ENCODE results near the gene PPP1R2.
A peak's percentile ranks its signal among the peaks of the same experiment; 100 is the strongest.

Gene PPP1R2

GRCh38 chr3:195582947-195583346, 39.8 kb upstream of the PPP1R2 start:
- Histone ChIP-seq H3K27ac (ENCODE audit: low read depth, low read length) (no peak overlapping the region), H3K9me3 (ENCODE audit: control insufficient read depth in 5 of 5, low read length in 5 of 5) (no peaks in the 10 kb centered on the region), H3K9ac (ENCODE audit: low read length in 5 of 5) (no peak overlapping the region), H3K27me3 (ENCODE audit: control insufficient read depth in 5 of 5, insufficient read depth in 4 of 5, low read length in 5 of 5) (peaks cover 0 to 12% (median 5%) of the 10 kb centered on the region in 5 donors), H3K4me3 (ENCODE audit: low read depth in 1 of 5, low read length in 5 of 5) (peak overlapping the region; percentile 52 to 68 (median 58)), H3K4me1 (ENCODE audit: control insufficient read depth in 5 of 5, insufficient read depth in 5 of 5, low read length in 5 of 5) (peaks cover 0 to 45% (median 3%) of the 10 kb centered on the region in 5 donors), H3K36me3 (ENCODE audit: control insufficient read depth in 5 of 5, insufficient read depth in 5 of 5, low read length in 5 of 5) (peaks cover 0 to 13% (median 5%) of the 10 kb centered on the region in 5 donors)

GRCh38 chr3:195580744-195581443, 37.8 kb upstream of the PPP1R2 start:
- Histone ChIP-seq H3K9me3 (ENCODE audit: control insufficient read depth in 5 of 5, low read length in 5 of 5) (no peaks in the 10 kb centered on the region), H3K9ac (ENCODE audit: low read length in 5 of 5) (peak overlapping the region in 1 of 5 donors; percentile 54), H3K4me1 (ENCODE audit: control insufficient read depth in 5 of 5, insufficient read depth in 5 of 5, low read length in 5 of 5) (peaks cover 0 to 33% (median 3%) of the 10 kb centered on the region in 5 donors), H3K27ac (ENCODE audit: low read depth, low read length) (no peak overlapping the region), H3K4me3 (ENCODE audit: low read depth in 1 of 5, low read length in 5 of 5) (peak overlapping the region; percentile 16 to 58 (median 45)), H3K27me3 (ENCODE audit: control insufficient read depth in 5 of 5, insufficient read depth in 4 of 5, low read length in 5 of 5) (peaks cover 0 to 12% (median 5%) of the 10 kb centered on the region in 5 donors), H3K36me3 (ENCODE audit: control insufficient read depth in 5 of 5, insufficient read depth in 5 of 5, low read length in 5 of 5) (peaks cover 0 to 13% (median 5%) of the 10 kb centered on the region in 5 donors)

GRCh38 chr3:195579281-195579680, 36.2 kb upstream of the PPP1R2 start:
- H3K4me1 ChIP-seq (ENCODE audit: control insufficient read depth in 5 of 5, insufficient read depth in 5 of 5, low read length in 5 of 5) = peaks cover 0 to 22% (median 3%) of the 10 kb centered on the region in 5 donors
- H3K36me3 ChIP-seq (ENCODE audit: control insufficient read depth in 5 of 5, insufficient read depth in 5 of 5, low read length in 5 of 5) = peaks cover 0 to 14% (median 8%) of the 10 kb centered on the region in 5 donors
- no peak overlapping the region for H3K27ac ChIP-seq (ENCODE audit: low read depth, low read length)
- peaks cover 0 to 8% (median 4%) of the 10 kb centered on the region in 5 donors for H3K9me3 ChIP-seq (ENCODE audit: control insufficient read depth in 5 of 5, low read length in 5 of 5)
- H3K27me3 ChIP-seq (ENCODE audit: control insufficient read depth in 5 of 5, insufficient read depth in 4 of 5, low read length in 5 of 5) = peaks cover 0 to 12% (median 5%) of the 10 kb centered on the region in 5 donors
- no peak overlapping the region for H3K4me3 ChIP-seq (ENCODE audit: low read depth in 1 of 5, low read length in 5 of 5)
- no peak overlapping the region for H3K9ac ChIP-seq (ENCODE audit: low read length in 5 of 5)

GRCh38 chr3:195578565-195578964, 35.4 kb upstream of the PPP1R2 start:
- Histone ChIP-seq H3K27ac (ENCODE audit: low read depth, low read length) (no peak overlapping the region), H3K9ac (ENCODE audit: low read length in 5 of 5) (no peak overlapping the region), H3K9me3 (ENCODE audit: control insufficient read depth in 5 of 5, low read length in 5 of 5) (peaks cover 0 to 8% (median 4%) of the 10 kb centered on the region in 5 donors), H3K27me3 (ENCODE audit: control insufficient read depth in 5 of 5, insufficient read depth in 4 of 5, low read length in 5 of 5) (peaks cover 0 to 9% (median 5%) of the 10 kb centered on the region in 5 donors), H3K4me1 (ENCODE audit: control insufficient read depth in 5 of 5, insufficient read depth in 5 of 5, low read length in 5 of 5) (peaks cover 0 to 22% (median 3%) of the 10 kb centered on the region in 5 donors), H3K4me3 (ENCODE audit: low read depth in 1 of 5, low read length in 5 of 5) (no peak overlapping the region), H3K36me3 (ENCODE audit: control insufficient read depth in 5 of 5, insufficient read depth in 5 of 5, low read length in 5 of 5) (peaks cover 0 to 18% (median 15%) of the 10 kb centered on the region in 5 donors)

GRCh38 chr3:195577645-195578177, 34.6 kb upstream of the PPP1R2 start:
- H3K27ac ChIP-seq (ENCODE audit: low read depth, low read length) = no peak overlapping the region
- H3K27me3 ChIP-seq (ENCODE audit: control insufficient read depth in 5 of 5, insufficient read depth in 4 of 5, low read length in 5 of 5) = peaks cover 0 to 9% (median 3%) of the 10 kb centered on the region in 5 donors
- peaks cover 0 to 15% (median 3%) of the 10 kb centered on the region in 5 donors for H3K4me1 ChIP-seq (ENCODE audit: control insufficient read depth in 5 of 5, insufficient read depth in 5 of 5, low read length in 5 of 5)
- no peak overlapping the region for H3K9ac ChIP-seq (ENCODE audit: low read length in 5 of 5)
- H3K9me3 ChIP-seq (ENCODE audit: control insufficient read depth in 5 of 5, low read length in 5 of 5) = peaks cover 0 to 8% (median 4%) of the 10 kb centered on the region in 5 donors
- H3K4me3 ChIP-seq (ENCODE audit: low read depth in 1 of 5, low read length in 5 of 5) = no peak overlapping the region
- peaks cover 0 to 25% (median 23%) of the 10 kb centered on the region in 5 donors for H3K36me3 ChIP-seq (ENCODE audit: control insufficient read depth in 5 of 5, insufficient read depth in 5 of 5, low read length in 5 of 5)

- H3K27ac ChIP-seq (ENCODE audit: low read depth, low read length) = no peak overlapping the region
- H3K9me3 ChIP-seq (ENCODE audit: control insufficient read depth in 5 of 5, low read length in 5 of 5) = peaks cover 0 to 8% (median 4%) of the 10 kb centered on the region in 5 donors
- H3K27me3 ChIP-seq (ENCODE audit: control insufficient read depth in 5 of 5, insufficient read depth in 4 of 5, low read length in 5 of 5) = peaks cover 0 to 4% (median 0%) of the 10 kb centered on the region in 5 donors
- H3K9ac ChIP-seq (ENCODE audit: low read length in 5 of 5) = no peak overlapping the region
- H3K4me1 ChIP-seq (ENCODE audit: control insufficient read depth in 5 of 5, insufficient read depth in 5 of 5, low read length in 5 of 5) = peaks cover 0 to 9% (median 0%) of the 10 kb centered on the region in 5 donors
- H3K36me3 ChIP-seq (ENCODE audit: control insufficient read depth in 5 of 5, insufficient read depth in 5 of 5, low read length in 5 of 5) = peaks cover 0 to 45% (median 40%) of the 10 kb centered on the region in 5 donors
- no peak overlapping the region for H3K4me3 ChIP-seq (ENCODE audit: low read depth in 1 of 5, low read length in 5 of 5)
These were observed 31.6 kb upstream of the PPP1R2 start for GRCh38 chr3:195574497-195575304.

- H3K4me1 ChIP-seq (ENCODE audit: control insufficient read depth in 5 of 5, insufficient read depth in 5 of 5, low read length in 5 of 5) = peaks cover 0 to 8% (median 0%) of the 10 kb centered on the region in 5 donors
- H3K9ac ChIP-seq (ENCODE audit: low read length in 5 of 5) = no peak overlapping the region
- H3K4me3 ChIP-seq (ENCODE audit: low read depth in 1 of 5, low read length in 5 of 5) = no peak overlapping the region
- no peak overlapping the region for H3K27ac ChIP-seq (ENCODE audit: low read depth, low read length)
- peaks cover 0 to 40% (median 34%) of the 10 kb centered on the region in 5 donors for H3K36me3 ChIP-seq (ENCODE audit: control insufficient read depth in 5 of 5, insufficient read depth in 5 of 5, low read length in 5 of 5)
- H3K27me3 ChIP-seq (ENCODE audit: control insufficient read depth in 5 of 5, insufficient read depth in 4 of 5, low read length in 5 of 5) = peaks cover 0 to under 1% (median 0%) of the 10 kb centered on the region in 5 donors
- H3K9me3 ChIP-seq (ENCODE audit: control insufficient read depth in 5 of 5, low read length in 5 of 5) = peaks cover 0 to 8% (median 4%) of the 10 kb centered on the region in 5 donors
These were observed 30.7 kb upstream of the PPP1R2 start for GRCh38 chr3:195573611-195574496.

GRCh38 chr3:195571361-195571760, 28.2 kb upstream of the PPP1R2 start:
- Histone ChIP-seq H3K27me3 (ENCODE audit: control insufficient read depth in 5 of 5, insufficient read depth in 4 of 5, low read length in 5 of 5) (peaks cover 0 to 4% (median 0%) of the 10 kb centered on the region in 5 donors), H3K27ac (ENCODE audit: low read depth, low read length) (no peak overlapping the region), H3K4me1 (ENCODE audit: control insufficient read depth in 5 of 5, insufficient read depth in 5 of 5, low read length in 5 of 5) (peaks cover 0 to 8% (median 0%) of the 10 kb centered on the region in 5 donors), H3K4me3 (ENCODE audit: low read depth in 1 of 5, low read length in 5 of 5) (no peak overlapping the region), H3K36me3 (ENCODE audit: control insufficient read depth in 5 of 5, insufficient read depth in 5 of 5, low read length in 5 of 5) (peaks cover 0 to 40% (median 27%) of the 10 kb centered on the region in 5 donors), H3K9me3 (ENCODE audit: control insufficient read depth in 5 of 5, low read length in 5 of 5) (peaks cover 0 to 8% (median 4%) of the 10 kb centered on the region in 5 donors), H3K9ac (ENCODE audit: low read length in 5 of 5) (no peak overlapping the region)

GRCh38 chr3:195570912-195571311, 27.8 kb upstream of the PPP1R2 start:
- Histone ChIP-seq H3K4me1 (ENCODE audit: control insufficient read depth in 5 of 5, insufficient read depth in 5 of 5, low read length in 5 of 5) (peaks cover 0 to 8% (median 0%) of the 10 kb centered on the region in 5 donors), H3K27me3 (ENCODE audit: control insufficient read depth in 5 of 5, insufficient read depth in 4 of 5, low read length in 5 of 5) (peaks cover 0 to 4% (median 0%) of the 10 kb centered on the region in 5 donors), H3K4me3 (ENCODE audit: low read depth in 1 of 5, low read length in 5 of 5) (no peak overlapping the region)

More at GRCh38 chr3:195570912-195571311, 27.8 kb upstream of the PPP1R2 start:
- H3K9ac ChIP-seq (ENCODE audit: low read length in 5 of 5) = no peak overlapping the region
- peaks cover 0 to 8% (median 4%) of the 10 kb centered on the region in 5 donors for H3K9me3 ChIP-seq (ENCODE audit: control insufficient read depth in 5 of 5, low read length in 5 of 5)
- no peak overlapping the region for H3K27ac ChIP-seq (ENCODE audit: low read depth, low read length)
- H3K36me3 ChIP-seq (ENCODE audit: control insufficient read depth in 5 of 5, insufficient read depth in 5 of 5, low read length in 5 of 5) = peaks cover 0 to 40% (median 26%) of the 10 kb centered on the region in 5 donors
